SU-DHL-6 (cell line): Measurements from ENCODE around the gene EPB41L1.

ENCODE experiments used
- EZH2phosphoT487 ChIP-seq: fragments of 200-600 bp; sonication (generic), shearing (Covaris generic); conservative IDR thresholded peaks from 2 replicates; pipeline ENCODE4 v1.6.1; 2018; ENCODE audit warnings: mild to moderate bottlenecking, antibody characterized with exemption, low read length, moderate library complexity, mixed read lengths
- TF ChIP-seq, protein P1 (sequence below): fragments of 200-600 bp; sonication (generic); IDR thresholded peaks from one replicate; pipeline ENCODE4 v1.5.1; 2017; ENCODE audit warnings: antibody characterized with exemption, mild to moderate bottlenecking, low read length, moderate library complexity; ENCODE audit not compliant: insufficient read depth, poor library complexity, severe bottlenecking

DNA sequence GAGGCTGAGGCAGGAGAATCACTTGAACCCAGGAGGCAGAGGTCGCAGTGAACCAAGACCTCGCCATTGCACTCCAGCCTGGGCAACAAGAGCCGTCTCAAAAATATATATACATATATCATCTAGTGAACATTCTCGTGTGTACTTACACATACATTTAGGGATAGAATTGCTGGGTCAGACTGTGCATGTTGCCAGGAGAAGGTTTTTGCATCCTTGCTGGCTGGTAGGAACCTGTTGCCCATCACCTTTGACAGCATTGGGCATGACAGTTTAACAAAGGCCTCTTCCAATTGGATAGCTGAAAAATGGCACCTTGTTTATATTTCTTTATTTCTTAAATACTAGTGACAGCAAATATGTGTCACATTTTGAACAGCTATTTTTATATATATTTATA lies 87.1 kb downstream of the EPB41L1 start:
- TF ChIP-seq, protein P1, sequence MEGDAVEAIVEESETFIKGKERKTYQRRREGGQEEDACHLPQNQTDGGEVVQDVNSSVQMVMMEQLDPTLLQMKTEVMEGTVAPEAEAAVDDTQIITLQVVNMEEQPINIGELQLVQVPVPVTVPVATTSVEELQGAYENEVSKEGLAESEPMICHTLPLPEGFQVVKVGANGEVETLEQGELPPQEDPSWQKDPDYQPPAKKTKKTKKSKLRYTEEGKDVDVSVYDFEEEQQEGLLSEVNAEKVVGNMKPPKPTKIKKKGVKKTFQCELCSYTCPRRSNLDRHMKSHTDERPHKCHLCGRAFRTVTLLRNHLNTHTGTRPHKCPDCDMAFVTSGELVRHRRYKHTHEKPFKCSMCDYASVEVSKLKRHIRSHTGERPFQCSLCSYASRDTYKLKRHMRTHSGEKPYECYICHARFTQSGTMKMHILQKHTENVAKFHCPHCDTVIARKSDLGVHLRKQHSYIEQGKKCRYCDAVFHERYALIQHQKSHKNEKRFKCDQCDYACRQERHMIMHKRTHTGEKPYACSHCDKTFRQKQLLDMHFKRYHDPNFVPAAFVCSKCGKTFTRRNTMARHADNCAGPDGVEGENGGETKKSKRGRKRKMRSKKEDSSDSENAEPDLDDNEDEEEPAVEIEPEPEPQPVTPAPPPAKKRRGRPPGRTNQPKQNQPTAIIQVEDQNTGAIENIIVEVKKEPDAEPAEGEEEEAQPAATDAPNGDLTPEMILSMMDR, result no peak
- TF ChIP-seq EZH2phosphoT487, result no peak
